Adrenal gland (tissue), 19 donors: ENCODE data around the gene CREBZF. TPM values are rescaled to one million over a fixed set of nuclear protein-coding genes. Genes with fewer than 3 reads are reported as not detected.

Experiments used
- DNase-seq, 7 donors: peaks; one replicate each; pipeline ENCODE4 v3.0.0-alpha.2; 2019 to 2020
- H3K27ac ChIP-seq, 5 donors: fragments of 200-600 bp; sonication (generic) in 4 of 5; 1 replicate in 3 of 5; 2 replicates in 2 of 5; pipeline versions ENCODE4 v1.5.1 to v1.8.0; 2016 to 2020; ENCODE audit warnings: mild to moderate bottlenecking in 1 of 5
- H3K27me3 ChIP-seq: fragments of 200-600 bp; 2 replicates; pipeline ENCODE4 v1.8.0; 2021
- H3K36me3 ChIP-seq, 2 donors: fragments of 200-600 bp; replicated peaks in 1 of 2; 1 replicate in 1 of 2; 2 replicates in 1 of 2; pipeline versions ENCODE4 v1.5.1 to v1.8.0; 2018 to 2022
- H3K4me1 ChIP-seq, 2 donors: fragments of 200-600 bp; replicated peaks in 1 of 2; 1 replicate in 1 of 2; 2 replicates in 1 of 2; pipeline versions ENCODE4 v1.5.1 to v1.8.0; 2018 to 2021
- H3K4me3 ChIP-seq, 4 donors: fragments of 200-600 bp; sonication (generic) in 3 of 4; one replicate each; pipeline ENCODE4 v1.5.1; 2016 to 2018
- H3K9me3 ChIP-seq, 3 donors: fragments of 200-600 bp; sonication (generic) in 1 of 3; replicated peaks in 1 of 3; 1 replicate in 2 of 3; 2 replicates in 1 of 3; pipeline versions ENCODE4 v1.5.1 to v1.8.0; 2016 to 2021
- POLR2A ChIP-seq, 2 donors: fragments of 450-650 bp; IDR thresholded peaks; one replicate each; pipeline ENCODE4 v1.6.1; 2017; ENCODE audit warnings: antibody characterized with exemption in 2 of 2, mild to moderate bottlenecking in 2 of 2, moderate library complexity in 1 of 2
- WGBS, 4 donors: extraction: QIAGEN DNeasy Blood & Tissue Kit in 2 of 4; methylation state at CpG; one replicate each; pipeline versions ENCODE4 v1.1.5 to v1.1.7; 2013 to 2017; 5-methylcytosine and 5-hydroxymethylcytosine counted together
- intact Hi-C, 2 donors: fragments of 100-400 bp; cut with DNase I; formaldehyde crosslinking; loops; one replicate each; pipeline versions ENCODE4 v1.14.1 to v1.15.0; 2022 to 2023
- long read RNA-seq, 10 donors: library from polyadenylated mRNA in 3 of 10; unstranded in 2 of 10; stranded (forward) in 1 of 10; transcript quantifications; one replicate each; pipeline ENCODE4 v2.0.0 and lab custom pipeline, GENCODE V29; 2021 to 2026
- polyA plus RNA-seq, 3 donors: library from polyadenylated mRNA; stranded (reverse); fragments of 200-250 nt in 2 of 3; fragments of 350-450 nt in 1 of 3; fragmentation: Illumina TruSeq in 1 of 3; extraction: RNeasy Lipid Tissue Mini Kit (QIAGEN cat#74804) in 1 of 3; gene quantifications; one replicate each; pipeline ENCODE4 v1.2.3, GENCODE V29; 2013 to 2014
- total RNA-seq, 9 donors: library from RNA; depleted of rRNA in 4 of 9; stranded (reverse); fragments of >200 nt in 4 of 9; fragments of 120-200 nt in 1 of 9; fragmentation: NEBNext Ultra II Directional in 1 of 9; extraction: Animal tissue kit (Norgen Biotek cat#: 25700) in 1 of 9; gene quantifications; one replicate each; pipeline versions ENCODE4 v1.1.0 to v1.2.4, GENCODE V29; 2013 to 2023
- TF ChIP-seq, protein P1 (sequence below), 6 experiments: fragments of 450-650 bp in 4 of 6; fragments of 200-600 bp in 2 of 6; sonication (generic) in 1 of 6; IDR thresholded peaks; 1 replicate in 5 of 6; 2 replicates in 1 of 6; pipeline versions ENCODE4 v1.5.1 to v1.8.0; 2016 to 2021; ENCODE audit warnings: antibody characterized with exemption in 6 of 6, mild to moderate bottlenecking in 2 of 6, moderate library complexity in 1 of 6
- donor health status: healthy with polysubstance abuse.
- donor health status: Bipolar disorder and iron deficiency.
- donor health status: DM: yes; HTN: yes; CAD: no.
- donor health status: DM: no; HTN: no; CAD: no.
- donor health status: DM: no; HTN: no; CAD: no.
- donor health status: DM: yes; HTN: yes; CAD: no.

Gene CREBZF, protein sequence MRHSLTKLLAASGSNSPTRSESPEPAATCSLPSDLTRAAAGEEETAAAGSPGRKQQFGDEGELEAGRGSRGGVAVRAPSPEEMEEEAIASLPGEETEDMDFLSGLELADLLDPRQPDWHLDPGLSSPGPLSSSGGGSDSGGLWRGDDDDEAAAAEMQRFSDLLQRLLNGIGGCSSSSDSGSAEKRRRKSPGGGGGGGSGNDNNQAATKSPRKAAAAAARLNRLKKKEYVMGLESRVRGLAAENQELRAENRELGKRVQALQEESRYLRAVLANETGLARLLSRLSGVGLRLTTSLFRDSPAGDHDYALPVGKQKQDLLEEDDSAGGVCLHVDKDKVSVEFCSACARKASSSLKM
- total RNA-seq (10 to 100 TPM; 18.2 to 78.6 (median 40.5) TPM), polyA plus RNA-seq (10 to 100 TPM; 15.8 to 50.0 (median 32.0) TPM)
- long read RNA-seq, donor 1, full-length matches to known transcripts = 97 of 107 reads
- long read RNA-seq, donor 1, partial matches to known transcripts = 10 of 107 reads
- long read RNA-seq, donor 1, other reads (novel, unspliced or antisense) = 0 of 107 reads
- long read RNA-seq, donor 2, full-length matches to known transcripts = 80 of 93 reads
- long read RNA-seq, donor 2, partial matches to known transcripts = 13 of 93 reads
- long read RNA-seq, donor 2, other reads (novel, unspliced or antisense) = 0 of 93 reads
- long read RNA-seq, donor 3, full-length matches to known transcripts = 38 of 38 reads
- long read RNA-seq, donor 3, partial matches to known transcripts = 0 of 38 reads
- long read RNA-seq, donor 3, other reads (novel, unspliced or antisense) = 0 of 38 reads
- long read RNA-seq, donor 4, full-length matches to known transcripts = 1 of 2 reads
- long read RNA-seq, donor 4, partial matches to known transcripts = 1 of 2 reads
- long read RNA-seq, donor 4, other reads (novel, unspliced or antisense) = 0 of 2 reads
- long read RNA-seq, donor 5, full-length matches to known transcripts = 96 of 136 reads
- long read RNA-seq, donor 5, partial matches to known transcripts = 29 of 136 reads
- long read RNA-seq, donor 5, other reads (novel, unspliced or antisense) = 11 of 136 reads
- long read RNA-seq, donor 6, full-length matches to known transcripts = 4 of 8 reads
- long read RNA-seq, donor 6, partial matches to known transcripts = 4 of 8 reads
- long read RNA-seq, donor 6, other reads (novel, unspliced or antisense) = 0 of 8 reads
- long read RNA-seq, donor 7, full-length matches to known transcripts = 72 of 79 reads
- long read RNA-seq, donor 7, partial matches to known transcripts = 7 of 79 reads
- long read RNA-seq, donor 7, other reads (novel, unspliced or antisense) = 0 of 79 reads
- long read RNA-seq, donor 8, full-length matches to known transcripts = 111 of 121 reads
- long read RNA-seq, donor 8, partial matches to known transcripts = 10 of 121 reads
- long read RNA-seq, donor 8, other reads (novel, unspliced or antisense) = 0 of 121 reads
- long read RNA-seq, donor 9, full-length matches to known transcripts = 67 of 67 reads
- long read RNA-seq, donor 9, partial matches to known transcripts = 0 of 67 reads
- long read RNA-seq, donor 9, other reads (novel, unspliced or antisense) = 0 of 67 reads
- long read RNA-seq, donor 10, full-length matches to known transcripts = 37 of 46 reads
- long read RNA-seq, donor 10, partial matches to known transcripts = 9 of 46 reads
- long read RNA-seq, donor 10, other reads (novel, unspliced or antisense) = 0 of 46 reads

DNA sequence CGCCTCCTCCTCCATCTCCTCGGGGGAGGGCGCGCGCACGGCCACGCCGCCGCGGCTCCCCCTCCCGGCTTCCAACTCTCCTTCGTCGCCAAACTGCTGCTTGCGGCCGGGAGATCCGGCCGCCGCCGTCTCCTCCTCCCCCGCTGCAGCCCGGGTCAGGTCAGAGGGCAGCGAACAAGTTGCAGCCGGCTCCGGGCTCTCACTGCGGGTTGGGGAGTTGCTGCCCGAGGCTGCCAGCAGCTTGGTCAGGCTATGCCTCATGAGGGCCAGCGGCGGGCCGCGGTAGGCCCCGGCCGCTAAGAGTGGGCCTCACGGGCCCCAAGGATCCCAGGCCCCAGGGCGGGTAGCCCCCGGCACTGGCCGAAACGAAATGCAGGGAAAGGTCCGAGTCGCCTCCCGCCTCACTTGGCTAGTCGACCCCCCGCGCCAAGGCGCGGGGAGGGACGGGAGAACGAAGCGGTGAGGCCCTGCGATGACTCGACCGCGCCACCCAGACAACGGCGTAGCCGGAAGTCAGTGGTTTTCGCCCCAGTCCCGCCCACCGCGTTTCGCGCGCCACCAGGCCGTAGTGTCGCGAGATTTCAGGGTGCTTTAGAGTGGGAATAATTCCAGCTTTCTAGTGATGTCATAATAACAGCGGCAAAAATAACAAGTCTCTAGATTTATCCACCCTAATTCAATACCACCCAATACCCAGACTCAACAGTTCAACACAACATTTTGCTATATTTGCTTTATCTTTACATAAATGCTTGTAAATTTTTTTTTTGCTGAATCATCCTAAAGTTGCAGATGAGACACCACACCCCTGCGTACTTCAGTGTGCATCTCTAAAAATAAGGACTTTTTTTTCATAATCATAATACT lies at the start of gene CREBZF:
Gene CREBZF, minus strand, starts transcription at position 515 of the 867 bp plus-strand sequence. Its CDS starts 254 bp downstream, at position 261.
- Histone ChIP-seq H3K4me1 (peaks cover 30 to 43% of the 10 kb centered on the region in 2 donors), H3K27ac (peak within 1 kb of the TSS; percentile 98 to 99 (median 98)), H3K36me3 (peaks cover 0 to 5% of the 10 kb centered on the region in 2 donors), H3K9me3 (no peaks in the 10 kb centered on the region), H3K4me3 (peak within 1 kb of the TSS; percentile 83 to 96 (median 94)), H3K27me3 (no peaks in the 10 kb centered on the region)
- intact Hi-C loops = loop anchor here in 1 of 2 donors (5.0 kb wide), 1 partner anchor 38 kb away; the partner anchor contains the start of genes DLG2 and TMEM126B
- 0 to 1% (median 0%) methylated on average over 33 to 67 of the region's 67 CpGs for WGBS, 4 donors
- TF ChIP-seq, protein P1, sequence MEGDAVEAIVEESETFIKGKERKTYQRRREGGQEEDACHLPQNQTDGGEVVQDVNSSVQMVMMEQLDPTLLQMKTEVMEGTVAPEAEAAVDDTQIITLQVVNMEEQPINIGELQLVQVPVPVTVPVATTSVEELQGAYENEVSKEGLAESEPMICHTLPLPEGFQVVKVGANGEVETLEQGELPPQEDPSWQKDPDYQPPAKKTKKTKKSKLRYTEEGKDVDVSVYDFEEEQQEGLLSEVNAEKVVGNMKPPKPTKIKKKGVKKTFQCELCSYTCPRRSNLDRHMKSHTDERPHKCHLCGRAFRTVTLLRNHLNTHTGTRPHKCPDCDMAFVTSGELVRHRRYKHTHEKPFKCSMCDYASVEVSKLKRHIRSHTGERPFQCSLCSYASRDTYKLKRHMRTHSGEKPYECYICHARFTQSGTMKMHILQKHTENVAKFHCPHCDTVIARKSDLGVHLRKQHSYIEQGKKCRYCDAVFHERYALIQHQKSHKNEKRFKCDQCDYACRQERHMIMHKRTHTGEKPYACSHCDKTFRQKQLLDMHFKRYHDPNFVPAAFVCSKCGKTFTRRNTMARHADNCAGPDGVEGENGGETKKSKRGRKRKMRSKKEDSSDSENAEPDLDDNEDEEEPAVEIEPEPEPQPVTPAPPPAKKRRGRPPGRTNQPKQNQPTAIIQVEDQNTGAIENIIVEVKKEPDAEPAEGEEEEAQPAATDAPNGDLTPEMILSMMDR (IDR thresholded peaks at IDR 0.05) = no peak
- peak; percentile 97 to 98 for TF ChIP-seq POLR2A (IDR thresholded peaks at IDR 0.05)
- DNase-seq = peak; percentile 94 to 97 (median 95)

DNA sequence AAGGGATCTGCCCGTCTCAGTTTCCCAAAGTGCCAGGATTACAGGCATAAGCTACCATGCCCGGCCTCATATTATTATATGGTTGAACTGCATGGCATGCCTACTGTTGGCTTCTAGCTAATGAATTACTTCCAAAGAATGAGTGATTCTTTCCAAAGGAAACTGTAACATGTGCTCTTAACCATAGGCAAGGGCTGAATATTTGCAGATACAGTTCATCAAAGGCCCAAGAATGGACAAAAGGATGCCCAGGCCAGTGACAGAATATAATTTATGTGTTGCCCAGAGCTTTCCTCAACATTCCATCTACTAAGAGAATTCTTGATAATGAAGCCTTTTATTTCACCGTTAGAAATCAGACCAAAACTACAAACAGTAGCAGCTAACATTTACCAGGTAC lies 48.0 kb upstream of the CREBZF start:
- H3K27ac ChIP-seq = no peak overlapping the region
- H3K27me3 ChIP-seq = no peaks in the 10 kb centered on the region
- intact Hi-C loops = no loop called here
- no peaks in the 10 kb centered on the region for H3K36me3 ChIP-seq
- no peak overlapping the region for H3K4me3 ChIP-seq
- 86 to 100% (median 90%) methylated on average over 3 of the region's 3 CpGs for WGBS, 4 donors
- no peak for DNase-seq
- TF ChIP-seq, protein P1 (IDR thresholded peaks at IDR 0.05) = no peak
- no peak for TF ChIP-seq POLR2A (IDR thresholded peaks at IDR 0.05)
- no peaks in the 10 kb centered on the region for H3K4me1 ChIP-seq
- no peaks in the 10 kb centered on the region for H3K9me3 ChIP-seq

DNA sequence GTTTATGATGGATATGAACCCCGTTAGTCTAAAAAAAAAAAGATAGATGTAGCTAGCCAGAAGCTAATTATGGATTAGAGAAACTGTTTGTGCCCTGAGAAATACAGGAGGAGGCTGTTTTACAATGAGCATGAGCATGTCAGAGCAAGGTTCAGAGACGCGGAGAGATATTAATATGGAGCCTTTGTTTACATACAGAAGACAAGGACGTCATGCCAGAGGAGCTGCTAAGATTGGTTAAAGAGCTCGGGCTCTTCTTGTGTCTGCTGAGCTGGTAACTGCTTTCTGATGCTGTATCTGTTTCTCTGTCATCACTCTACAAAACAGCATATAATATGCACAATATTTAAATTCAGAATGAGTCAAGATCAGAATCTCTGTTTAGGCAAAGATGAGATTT lies 46.0 kb upstream of the CREBZF start:
- intact Hi-C loops = no loop called here
- H3K27ac ChIP-seq = no peak overlapping the region
- no peaks in the 10 kb centered on the region for H3K27me3 ChIP-seq
- no peaks in the 10 kb centered on the region for H3K36me3 ChIP-seq
- no peak overlapping the region for H3K4me3 ChIP-seq
- no peak for TF ChIP-seq POLR2A (IDR thresholded peaks at IDR 0.05)
- TF ChIP-seq, protein P1 (IDR thresholded peaks at IDR 0.05) = no peak
- H3K9me3 ChIP-seq = no peaks in the 10 kb centered on the region
- no peaks in the 10 kb centered on the region for H3K4me1 ChIP-seq
- 70 to 86% (median 79%) methylated on average over 5 of the region's 5 CpGs for WGBS, 4 donors
- no peak for DNase-seq
